Suprapubic skin (tissue), 4 donors: ENCODE results near the gene FN3K.

Experiments used
- CTCF ChIP-seq, 2 donors: fragments of 200-600 bp in 1 of 2; fragments of 450-650 bp in 1 of 2; sonication (generic) in 1 of 2; IDR thresholded peaks; one replicate each; pipeline ENCODE4 v1.5.1; 2016 to 2019; ENCODE audit warnings: antibody characterized with exemption in 2 of 2, mild to moderate bottlenecking in 1 of 2, moderate library complexity in 1 of 2
- EP300 ChIP-seq: sonication (generic); formaldehyde crosslinking; IDR thresholded peaks from one replicate; pipeline ENCODE4 v1.6.1; 2017; ENCODE audit warnings: antibody characterized with exemption
- POLR2A ChIP-seq, 2 donors: fragments of 450-650 bp; IDR thresholded peaks; one replicate each; pipeline ENCODE4 v1.6.1; 2017; ENCODE audit warnings: antibody characterized with exemption in 2 of 2, mild to moderate bottlenecking in 2 of 2, moderate library complexity in 2 of 2
- POLR2AphosphoS5 ChIP-seq, 3 donors: sonication (generic); formaldehyde crosslinking; IDR thresholded peaks; one replicate each; pipeline ENCODE4 v1.6.1; 2017; ENCODE audit warnings: antibody characterized with exemption in 3 of 3

- no peak for TF ChIP-seq CTCF (IDR thresholded peaks at IDR 0.05)
- no peak for TF ChIP-seq POLR2A (IDR thresholded peaks at IDR 0.05)
- no peak for TF ChIP-seq EP300
- no peak for TF ChIP-seq POLR2AphosphoS5 (IDR thresholded peaks at IDR 0.05)
These were observed 44.1 kb downstream of the FN3K start for GRCh38 chr17:82779541-82779940.
